GM12878 (cell line): ENCODE data around the gene PRDM16.

Experiments
- CBFB ChIP-seq: IDR thresholded peaks from 2 replicates; pipeline ENCODE4 v1.6.1; 2016; ENCODE audit warnings: antibody characterized with exemption, low read depth
- CEBPB ChIP-seq, 2 experiments: fragments of 150-350 bp in 1 of 2; IDR thresholded peaks; 2 replicates each; pipeline ENCODE4 v1.6.1; 2012 to 2014; ENCODE audit warnings: low read depth in 2 of 2, low read length in 2 of 2, borderline replicate concordance in 1 of 2, inconsistent platforms in 1 of 2
- CTCF ChIP-seq, 3 experiments: IDR thresholded peaks in 2 of 3; conservative IDR thresholded peaks in 1 of 3; 2 replicates each; pipeline ENCODE4 v1.5.1; 2011; ENCODE audit warnings: low read depth in 3 of 3, low read length in 3 of 3, mild to moderate bottlenecking in 3 of 3, control low read depth in 2 of 3, moderate library complexity in 2 of 3, inconsistent platforms in 1 of 3, mixed read lengths in 1 of 3; ENCODE audit not compliant: control insufficient read depth in 2 of 3, insufficient read depth in 1 of 3; ENCODE audit errors: extremely low read depth in 1 of 3
- EZH2 ChIP-seq: IDR thresholded peaks from 2 replicates; pipeline ENCODE4 v1.6.1; 2012; ENCODE audit warnings: low read depth, mild to moderate bottlenecking, control low read depth, inconsistent platforms, low read length, borderline replicate concordance; ENCODE audit not compliant: control insufficient read depth
- JUNB ChIP-seq: IDR thresholded peaks from 2 replicates; pipeline ENCODE4 v1.6.1; 2016; ENCODE audit warnings: antibody characterized with exemption, mild to moderate bottlenecking
- POLR2A ChIP-seq: IDR thresholded peaks from 2 replicates; pipeline ENCODE4 v1.6.1; 2011; ENCODE audit warnings: low read depth, mild to moderate bottlenecking, low read length
- POLR2AphosphoS5 ChIP-seq: IDR thresholded peaks from 2 replicates; pipeline ENCODE4 v1.6.1; 2011; ENCODE audit warnings: mild to moderate bottlenecking, low read length, inconsistent platforms
- RAD21 ChIP-seq: IDR thresholded peaks from 2 replicates; pipeline ENCODE4 v1.6.1; 2011; ENCODE audit warnings: mild to moderate bottlenecking, low read depth, low read length, moderate library complexity; ENCODE audit not compliant: insufficient read depth
- SMAD1 ChIP-seq: fragments of 450-650 bp; IDR thresholded peaks from 2 replicates; pipeline ENCODE4 v1.6.1; 2018; ENCODE audit warnings: mild to moderate bottlenecking, low read depth; ENCODE audit not compliant: partially characterized antibody
- SUPT20H ChIP-seq: IDR thresholded peaks from 2 replicates; pipeline ENCODE4 v1.6.1; 2011; ENCODE audit warnings: low read depth, mild to moderate bottlenecking, low read length, moderate library complexity, borderline replicate concordance; ENCODE audit not compliant: control insufficient read depth
- TF ChIP-seq, protein P1 (sequence below): IDR thresholded peaks from 2 replicates; pipeline ENCODE4 v1.6.1; 2011; ENCODE audit warnings: low read depth, low read length, improper control_type of control experiment, borderline replicate concordance
- TF ChIP-seq, protein P2 (sequence below): fragments of 450-650 bp; conservative IDR thresholded peaks from 2 replicates; pipeline ENCODE4 v1.6.1; 2017; ENCODE audit warnings: mild to moderate bottlenecking, moderate library complexity

DNA sequence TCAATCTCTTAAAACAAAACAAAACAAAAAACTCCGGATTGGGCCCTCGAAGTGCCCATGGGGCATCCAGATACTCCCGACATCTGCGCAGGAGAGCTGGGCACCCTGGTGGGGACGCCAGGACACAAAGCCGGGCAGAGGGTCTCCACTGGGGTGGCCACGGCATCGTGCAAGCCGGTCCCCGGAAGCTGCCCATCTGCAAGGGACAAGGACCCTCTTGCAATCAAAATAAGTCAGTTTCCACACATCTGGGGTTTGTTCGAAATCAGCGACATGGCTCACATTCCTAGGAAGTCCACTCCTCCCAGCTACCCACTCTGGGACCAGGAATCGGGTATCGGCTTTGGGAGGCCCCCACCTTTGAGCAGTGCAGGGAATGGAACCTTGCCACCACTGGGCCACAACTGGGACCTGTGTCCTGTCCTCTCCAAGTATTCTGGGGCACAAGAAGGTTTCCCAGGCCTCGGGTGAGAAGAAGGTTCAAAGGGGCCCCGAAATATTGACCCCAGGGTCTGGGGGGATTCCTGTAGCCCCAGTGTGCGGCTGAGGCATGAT, 4.6 kb upstream of the PRDM16 start:
- TF ChIP-seq JUNB, result no peak
- no peak for TF ChIP-seq CTCF (IDR thresholded peaks at IDR 0.05 in 2 of 3, conservative IDR thresholded peaks at IDR 0.05 in 1 of 3; ENCODE audit: control insufficient read depth in 2 of 3, extremely low read depth in 1 of 3, insufficient read depth in 1 of 3, low read depth in 3 of 3, low read length in 3 of 3)
- TF ChIP-seq CEBPB (IDR thresholded peaks at IDR 0.05; ENCODE audit: borderline replicate concordance in 1 of 2, low read depth in 2 of 2, low read length in 2 of 2), result no peak
- TF ChIP-seq, protein P1, sequence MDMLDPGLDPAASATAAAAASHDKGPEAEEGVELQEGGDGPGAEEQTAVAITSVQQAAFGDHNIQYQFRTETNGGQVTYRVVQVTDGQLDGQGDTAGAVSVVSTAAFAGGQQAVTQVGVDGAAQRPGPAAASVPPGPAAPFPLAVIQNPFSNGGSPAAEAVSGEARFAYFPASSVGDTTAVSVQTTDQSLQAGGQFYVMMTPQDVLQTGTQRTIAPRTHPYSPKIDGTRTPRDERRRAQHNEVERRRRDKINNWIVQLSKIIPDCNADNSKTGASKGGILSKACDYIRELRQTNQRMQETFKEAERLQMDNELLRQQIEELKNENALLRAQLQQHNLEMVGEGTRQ, result no peak
- TF ChIP-seq EZH2, result no peak
- TF ChIP-seq SUPT20H, result no peak
- no peak for TF ChIP-seq CBFB
- TF ChIP-seq POLR2AphosphoS5, result no peak
- no peak for TF ChIP-seq RAD21
- no peak for TF ChIP-seq SMAD1
- TF ChIP-seq, protein P2, sequence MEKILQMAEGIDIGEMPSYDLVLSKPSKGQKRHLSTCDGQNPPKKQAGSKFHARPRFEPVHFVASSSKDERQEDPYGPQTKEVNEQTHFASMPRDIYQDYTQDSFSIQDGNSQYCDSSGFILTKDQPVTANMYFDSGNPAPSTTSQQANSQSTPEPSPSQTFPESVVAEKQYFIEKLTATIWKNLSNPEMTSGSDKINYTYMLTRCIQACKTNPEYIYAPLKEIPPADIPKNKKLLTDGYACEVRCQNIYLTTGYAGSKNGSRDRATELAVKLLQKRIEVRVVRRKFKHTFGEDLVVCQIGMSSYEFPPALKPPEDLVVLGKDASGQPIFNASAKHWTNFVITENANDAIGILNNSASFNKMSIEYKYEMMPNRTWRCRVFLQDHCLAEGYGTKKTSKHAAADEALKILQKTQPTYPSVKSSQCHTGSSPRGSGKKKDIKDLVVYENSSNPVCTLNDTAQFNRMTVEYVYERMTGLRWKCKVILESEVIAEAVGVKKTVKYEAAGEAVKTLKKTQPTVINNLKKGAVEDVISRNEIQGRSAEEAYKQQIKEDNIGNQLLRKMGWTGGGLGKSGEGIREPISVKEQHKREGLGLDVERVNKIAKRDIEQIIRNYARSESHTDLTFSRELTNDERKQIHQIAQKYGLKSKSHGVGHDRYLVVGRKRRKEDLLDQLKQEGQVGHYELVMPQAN, result no peak
- TF ChIP-seq POLR2A, result no peak
